ENCODE measurements around the gene ANKRD6. TPM values are rescaled to one million over a fixed set of nuclear protein-coding genes. Genes with fewer than 3 reads are reported as not detected.

The ANKRD6 gene
- total RNA-seq, 1 experiment from 2014 or later, result 10.5 TPM

Other genes with a start within 250 kb of the ANKRD6 start
- gene GABRR1, start 215.8 kb upstream of the ANKRD6 start, total RNA-seq (2014; rRNA removed; shearing (Covaris generic)), result 0.07 and 0.10 TPM in 2 replicates
- gene GABRR2, start 117.9 kb upstream of the ANKRD6 start, total RNA-seq (2014; rRNA removed; shearing (Covaris generic)), result not detected in 2 replicates
- gene UBE2J1, start 80.4 kb upstream of the ANKRD6 start, total RNA-seq (2014; rRNA removed; shearing (Covaris generic)), result 11.8 and 12.2 TPM in 2 replicates
- gene RRAGD, start 20.9 kb upstream of the ANKRD6 start, total RNA-seq (2014; rRNA removed; shearing (Covaris generic)), result 16.0 and 19.8 TPM in 2 replicates
- 5.1 and 5.8 TPM in 2 replicates for gene LYRM2, start 205.6 kb downstream of the ANKRD6 start, total RNA-seq (2014; rRNA removed; shearing (Covaris generic))

All from H7 (cell line).